ENCODE measurements around the gene DTX4.

Gene DTX4

GRCh38 chr11:59192446-59193020 is 20.6 kb downstream of the DTX4 start:
- no peaks in the 10 kb centered on the region for H3K9me2 ChIP-seq (replicated peaks; ENCODE audit: low read depth, low read length)
- H3F3A ChIP-seq (ENCODE audit: low read depth): no peaks in the 10 kb centered on the region
- H3K4me2 ChIP-seq (ENCODE audit: low read depth, low read length, poor library complexity, severe bottlenecking): no peak overlapping the region
- H3K9me3 ChIP-seq (ENCODE audit: insufficient read depth, low read depth, low read length): no peaks in the 10 kb centered on the region; the same call in 1 of the 2 replicates
- no peaks in the 10 kb centered on the region for H3K79me2 ChIP-seq (ENCODE audit: insufficient read depth, low read length)
- no peak overlapping the region for H3K9ac ChIP-seq (ENCODE audit: low read depth, low read length, poor library complexity, severe bottlenecking)
- no peak overlapping the region for H2AFZ ChIP-seq (ENCODE audit: low read length)
- no peaks in the 10 kb centered on the region for H4K20me1 ChIP-seq (ENCODE audit: insufficient read depth, low read length, poor library complexity, severe bottlenecking)
- 0 out of 2 replicates have a peak, but pooled peaks cover 3% of the 10 kb centered on the region for H3K36me3 ChIP-seq (ENCODE audit: insufficient read depth, low read length)
- H3K4me1 ChIP-seq (ENCODE audit: insufficient read depth, low read length, poor library complexity, severe bottlenecking): peaks cover 10% of the 10 kb centered on the region
- no peak for TF ChIP-seq CTCF (conservative IDR thresholded peaks at IDR 0.05; ENCODE audit: low read length)
- TF ChIP-seq EZH2phosphoT487 (IDR thresholded peaks at IDR 0.05; ENCODE audit: borderline replicate concordance): no peak
- H3K4me3 ChIP-seq (ENCODE audit: low read length, poor library complexity, severe bottlenecking): no peak overlapping the region
- no peaks in the 10 kb centered on the region for H3K27me3 ChIP-seq (ENCODE audit: insufficient read depth, low read length, poor library complexity, severe bottlenecking)

GRCh38 chr11:59193587-59194130 is 21.7 kb downstream of the DTX4 start:
- TF ChIP-seq CTCF (conservative IDR thresholded peaks at IDR 0.05; ENCODE audit: low read length): no peak
- TF ChIP-seq EZH2phosphoT487 (IDR thresholded peaks at IDR 0.05; ENCODE audit: borderline replicate concordance): no peak
- H3K9me3 ChIP-seq (ENCODE audit: insufficient read depth, low read depth, low read length): no peaks in the 10 kb centered on the region; the same call in 1 of the 2 replicates
- no peak overlapping the region for H2AFZ ChIP-seq (ENCODE audit: low read length)
- H3K79me2 ChIP-seq (ENCODE audit: insufficient read depth, low read length): no peaks in the 10 kb centered on the region
- H3F3A ChIP-seq (ENCODE audit: low read depth): no peaks in the 10 kb centered on the region
- H3K4me1 ChIP-seq (ENCODE audit: insufficient read depth, low read length, poor library complexity, severe bottlenecking): peaks cover 10% of the 10 kb centered on the region
- no peak overlapping the region for H3K4me3 ChIP-seq (ENCODE audit: low read length, poor library complexity, severe bottlenecking)
- H3K27me3 ChIP-seq (ENCODE audit: insufficient read depth, low read length, poor library complexity, severe bottlenecking): no peaks in the 10 kb centered on the region
- H4K20me1 ChIP-seq (ENCODE audit: insufficient read depth, low read length, poor library complexity, severe bottlenecking): no peaks in the 10 kb centered on the region
- H3K9ac ChIP-seq (ENCODE audit: low read depth, low read length, poor library complexity, severe bottlenecking): no peak overlapping the region
- H3K36me3 ChIP-seq (ENCODE audit: insufficient read depth, low read length): 0 out of 2 replicates have a peak, but pooled peaks cover 3% of the 10 kb centered on the region
- H3K9me2 ChIP-seq (replicated peaks; ENCODE audit: low read depth, low read length): no peaks in the 10 kb centered on the region
- no peak overlapping the region for H3K4me2 ChIP-seq (ENCODE audit: low read depth, low read length, poor library complexity, severe bottlenecking)

GRCh38 chr11:59195586-59195985 is 23.7 kb downstream of the DTX4 start:
- no peaks in the 10 kb centered on the region for H3K27me3 ChIP-seq (ENCODE audit: insufficient read depth, low read length, poor library complexity, severe bottlenecking)
- no peak overlapping the region for H3K4me3 ChIP-seq (ENCODE audit: low read length, poor library complexity, severe bottlenecking)
- no peaks in the 10 kb centered on the region for H4K20me1 ChIP-seq (ENCODE audit: insufficient read depth, low read length, poor library complexity, severe bottlenecking)
- TF ChIP-seq EZH2phosphoT487 (IDR thresholded peaks at IDR 0.05; ENCODE audit: borderline replicate concordance): no peak
- no peak for TF ChIP-seq CTCF (conservative IDR thresholded peaks at IDR 0.05; ENCODE audit: low read length)
- H3K9me3 ChIP-seq (ENCODE audit: insufficient read depth, low read depth, low read length): no peaks in the 10 kb centered on the region; the same call in 1 of the 2 replicates
- no peak overlapping the region for H3K4me2 ChIP-seq (ENCODE audit: low read depth, low read length, poor library complexity, severe bottlenecking)
- no peaks in the 10 kb centered on the region for H3K79me2 ChIP-seq (ENCODE audit: insufficient read depth, low read length)
- H3K9ac ChIP-seq (ENCODE audit: low read depth, low read length, poor library complexity, severe bottlenecking): no peak overlapping the region
- H3K36me3 ChIP-seq (ENCODE audit: insufficient read depth, low read length): no peaks in the 10 kb centered on the region
- H2AFZ ChIP-seq (ENCODE audit: low read length): no peak overlapping the region
- no peaks in the 10 kb centered on the region for H3K9me2 ChIP-seq (replicated peaks; ENCODE audit: low read depth, low read length)
- H3K4me1 ChIP-seq (ENCODE audit: insufficient read depth, low read length, poor library complexity, severe bottlenecking): peaks cover 10% of the 10 kb centered on the region
- H3F3A ChIP-seq (ENCODE audit: low read depth): no peaks in the 10 kb centered on the region

Data from Loucy (cell line).